Measurements from ENCODE around the gene BICRA.

BICRA gene

DNA sequence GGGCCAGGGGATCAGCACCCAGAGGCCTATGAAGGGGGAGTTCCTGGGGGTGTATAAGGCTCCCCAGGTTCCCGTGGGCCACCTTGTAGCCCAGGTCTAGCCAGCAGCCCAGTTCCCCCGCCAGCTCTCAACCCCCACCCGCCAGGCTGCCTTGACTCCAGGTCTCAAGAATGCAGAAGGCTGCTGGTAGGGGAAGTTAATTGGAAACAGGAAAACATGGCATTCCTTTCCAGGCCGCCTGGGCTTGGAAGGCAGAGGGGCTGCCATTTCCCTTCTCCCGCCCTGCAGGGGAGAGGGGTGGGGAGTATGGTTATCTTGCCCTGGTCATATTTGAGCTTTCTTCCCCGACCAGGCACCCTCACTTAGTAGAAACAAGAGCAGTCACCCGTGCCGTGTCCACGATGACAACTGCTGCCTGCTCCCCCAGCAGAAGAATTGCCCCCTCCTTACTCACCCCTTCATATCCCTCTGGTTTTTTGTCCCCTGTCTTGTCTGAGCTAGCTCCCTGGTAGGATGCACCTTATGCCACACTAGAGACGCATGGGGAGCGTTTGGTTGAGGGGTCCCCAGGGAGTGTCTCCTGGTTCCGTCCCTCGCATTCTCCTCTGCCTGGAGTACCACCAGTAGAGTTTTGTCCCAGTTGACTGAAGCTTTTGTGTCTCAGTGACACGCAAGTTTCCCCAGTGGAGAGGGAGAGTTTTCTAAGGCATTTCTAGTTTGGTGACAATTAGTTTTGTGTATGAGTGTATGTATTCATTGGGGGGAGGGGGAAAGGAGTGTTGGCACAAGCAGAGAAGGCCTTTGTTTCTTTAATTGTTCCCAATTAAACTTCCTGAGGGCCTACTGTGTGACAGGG, 4.5 kb downstream of the BICRA start:
- TF ChIP-seq OSR1 (CRISPR knock-in tag; IDR thresholded peaks at IDR 0.05) (no peak), RARB (CRISPR knock-in tag; IDR thresholded peaks at IDR 0.05) (no peak), GLIS3 (CRISPR knock-in tag; IDR thresholded peaks at IDR 0.05) (no peak), TCF4 (CRISPR knock-in tag; IDR thresholded peaks at IDR 0.05; ENCODE audit: borderline replicate concordance) (no peak), CSRNP3 (CRISPR knock-in tag; IDR thresholded peaks at IDR 0.05) (no peak), ZFP30 (CRISPR knock-in tag; IDR thresholded peaks at IDR 0.05) (peak; percentile 88), ISL1 (CRISPR knock-in tag; IDR thresholded peaks at IDR 0.05) (0 out of 2 replicates have a peak, but pooled peaks have one; percentile 9)
- TF ChIP-seq, protein P1, sequence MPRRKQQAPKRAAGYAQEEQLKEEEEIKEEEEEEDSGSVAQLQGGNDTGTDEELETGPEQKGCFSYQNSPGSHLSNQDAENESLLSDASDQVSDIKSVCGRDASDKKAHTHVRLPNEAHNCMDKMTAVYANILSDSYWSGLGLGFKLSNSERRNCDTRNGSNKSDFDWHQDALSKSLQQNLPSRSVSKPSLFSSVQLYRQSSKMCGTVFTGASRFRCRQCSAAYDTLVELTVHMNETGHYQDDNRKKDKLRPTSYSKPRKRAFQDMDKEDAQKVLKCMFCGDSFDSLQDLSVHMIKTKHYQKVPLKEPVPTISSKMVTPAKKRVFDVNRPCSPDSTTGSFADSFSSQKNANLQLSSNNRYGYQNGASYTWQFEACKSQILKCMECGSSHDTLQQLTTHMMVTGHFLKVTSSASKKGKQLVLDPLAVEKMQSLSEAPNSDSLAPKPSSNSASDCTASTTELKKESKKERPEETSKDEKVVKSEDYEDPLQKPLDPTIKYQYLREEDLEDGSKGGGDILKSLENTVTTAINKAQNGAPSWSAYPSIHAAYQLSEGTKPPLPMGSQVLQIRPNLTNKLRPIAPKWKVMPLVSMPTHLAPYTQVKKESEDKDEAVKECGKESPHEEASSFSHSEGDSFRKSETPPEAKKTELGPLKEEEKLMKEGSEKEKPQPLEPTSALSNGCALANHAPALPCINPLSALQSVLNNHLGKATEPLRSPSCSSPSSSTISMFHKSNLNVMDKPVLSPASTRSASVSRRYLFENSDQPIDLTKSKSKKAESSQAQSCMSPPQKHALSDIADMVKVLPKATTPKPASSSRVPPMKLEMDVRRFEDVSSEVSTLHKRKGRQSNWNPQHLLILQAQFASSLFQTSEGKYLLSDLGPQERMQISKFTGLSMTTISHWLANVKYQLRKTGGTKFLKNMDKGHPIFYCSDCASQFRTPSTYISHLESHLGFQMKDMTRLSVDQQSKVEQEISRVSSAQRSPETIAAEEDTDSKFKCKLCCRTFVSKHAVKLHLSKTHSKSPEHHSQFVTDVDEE (CRISPR knock-in tag; IDR thresholded peaks at IDR 0.05): no peak

GRCh38 chr19:47614021-47614295, 5.0 kb downstream of the BICRA start:
- no peak for TF ChIP-seq TCF4 (CRISPR knock-in tag; IDR thresholded peaks at IDR 0.05; ENCODE audit: borderline replicate concordance)
- no peak for TF ChIP-seq ESRRG (CRISPR knock-in tag; IDR thresholded peaks at IDR 0.05)
- TF ChIP-seq ARNTL (CRISPR knock-in tag; IDR thresholded peaks at IDR 0.05; ENCODE audit: borderline replicate concordance, low read depth): no peak
- no peak for TF ChIP-seq ZNF70 (CRISPR knock-in tag; IDR thresholded peaks at IDR 0.05)
- no peak for ATAC-seq

More for the DNA sequence above, 4.5 kb downstream of the BICRA start:
- ATAC-seq: peak; percentile 79

DNA sequence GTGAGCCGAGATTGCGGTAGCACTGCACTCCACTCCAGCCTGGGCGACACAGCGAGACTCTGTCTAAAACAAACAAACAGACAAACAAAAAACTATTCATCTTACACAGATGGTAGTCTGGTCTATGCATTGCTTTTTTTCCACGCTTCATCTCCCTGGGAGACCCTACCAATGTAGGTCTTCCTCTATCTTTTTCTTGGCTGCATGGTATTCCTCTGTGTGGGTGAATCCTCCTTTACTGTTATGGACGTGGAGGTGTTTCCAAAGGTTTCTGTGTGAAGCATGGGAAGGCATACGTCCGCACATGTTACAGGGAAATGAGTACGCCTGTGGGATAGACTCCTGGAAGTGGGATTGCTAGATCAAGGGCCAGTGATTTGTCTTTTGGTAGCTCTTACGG, 5.6 kb downstream of the BICRA start:
- TF ChIP-seq ARNTL (CRISPR knock-in tag; IDR thresholded peaks at IDR 0.05; ENCODE audit: borderline replicate concordance, low read depth) (no peak), CSDC2 (CRISPR knock-in tag; IDR thresholded peaks at IDR 0.05) (no peak), TOX (CRISPR knock-in tag; IDR thresholded peaks at IDR 0.05; ENCODE audit: borderline replicate concordance) (no peak), ZFP30 (CRISPR knock-in tag; IDR thresholded peaks at IDR 0.05) (no peak), ZNF8 (CRISPR knock-in tag; IDR thresholded peaks at IDR 0.05) (no peak), OSR1 (CRISPR knock-in tag; IDR thresholded peaks at IDR 0.05) (no peak), TCF4 (CRISPR knock-in tag; IDR thresholded peaks at IDR 0.05; ENCODE audit: borderline replicate concordance) (no peak), ZFP3 (CRISPR knock-in tag; IDR thresholded peaks at IDR 0.05) (no peak)
- TF ChIP-seq, protein P1 (CRISPR knock-in tag; IDR thresholded peaks at IDR 0.05): no peak
- no peak for ATAC-seq

- ATAC-seq: no peak
- TF ChIP-seq RARB (CRISPR knock-in tag; IDR thresholded peaks at IDR 0.05): no peak
- no peak for TF ChIP-seq TOX (CRISPR knock-in tag; IDR thresholded peaks at IDR 0.05; ENCODE audit: borderline replicate concordance)
- TF ChIP-seq, protein P2, sequence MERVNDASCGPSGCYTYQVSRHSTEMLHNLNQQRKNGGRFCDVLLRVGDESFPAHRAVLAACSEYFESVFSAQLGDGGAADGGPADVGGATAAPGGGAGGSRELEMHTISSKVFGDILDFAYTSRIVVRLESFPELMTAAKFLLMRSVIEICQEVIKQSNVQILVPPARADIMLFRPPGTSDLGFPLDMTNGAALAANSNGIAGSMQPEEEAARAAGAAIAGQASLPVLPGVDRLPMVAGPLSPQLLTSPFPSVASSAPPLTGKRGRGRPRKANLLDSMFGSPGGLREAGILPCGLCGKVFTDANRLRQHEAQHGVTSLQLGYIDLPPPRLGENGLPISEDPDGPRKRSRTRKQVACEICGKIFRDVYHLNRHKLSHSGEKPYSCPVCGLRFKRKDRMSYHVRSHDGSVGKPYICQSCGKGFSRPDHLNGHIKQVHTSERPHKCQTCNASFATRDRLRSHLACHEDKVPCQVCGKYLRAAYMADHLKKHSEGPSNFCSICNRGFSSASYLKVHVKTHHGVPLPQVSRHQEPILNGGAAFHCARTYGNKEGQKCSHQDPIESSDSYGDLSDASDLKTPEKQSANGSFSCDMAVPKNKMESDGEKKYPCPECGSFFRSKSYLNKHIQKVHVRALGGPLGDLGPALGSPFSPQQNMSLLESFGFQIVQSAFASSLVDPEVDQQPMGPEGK (CRISPR knock-in tag; IDR thresholded peaks at IDR 0.05; ENCODE audit: borderline replicate concordance): no peak
- TF ChIP-seq PPARA (CRISPR knock-in tag; IDR thresholded peaks at IDR 0.05; ENCODE audit: borderline replicate concordance): no peak
- TF ChIP-seq, protein P3, sequence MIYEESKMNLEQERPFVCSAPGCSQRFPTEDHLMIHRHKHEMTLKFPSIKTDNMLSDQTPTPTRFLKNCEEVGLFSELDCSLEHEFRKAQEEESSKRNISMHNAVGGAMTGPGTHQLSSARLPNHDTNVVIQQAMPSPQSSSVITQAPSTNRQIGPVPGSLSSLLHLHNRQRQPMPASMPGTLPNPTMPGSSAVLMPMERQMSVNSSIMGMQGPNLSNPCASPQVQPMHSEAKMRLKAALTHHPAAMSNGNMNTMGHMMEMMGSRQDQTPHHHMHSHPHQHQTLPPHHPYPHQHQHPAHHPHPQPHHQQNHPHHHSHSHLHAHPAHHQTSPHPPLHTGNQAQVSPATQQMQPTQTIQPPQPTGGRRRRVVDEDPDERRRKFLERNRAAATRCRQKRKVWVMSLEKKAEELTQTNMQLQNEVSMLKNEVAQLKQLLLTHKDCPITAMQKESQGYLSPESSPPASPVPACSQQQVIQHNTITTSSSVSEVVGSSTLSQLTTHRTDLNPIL (CRISPR knock-in tag; IDR thresholded peaks at IDR 0.05; ENCODE audit: low read depth): no peak
- no peak for TF ChIP-seq ISL1 (CRISPR knock-in tag; IDR thresholded peaks at IDR 0.05)
- TF ChIP-seq ZNF70 (CRISPR knock-in tag; IDR thresholded peaks at IDR 0.05): no peak
- no peak for TF ChIP-seq ARNTL (CRISPR knock-in tag; IDR thresholded peaks at IDR 0.05; ENCODE audit: borderline replicate concordance, low read depth)
- no peak for TF ChIP-seq SNAI2 (CRISPR knock-in tag; IDR thresholded peaks at IDR 0.05)
- no peak for TF ChIP-seq ZC3H10 (CRISPR knock-in tag; IDR thresholded peaks at IDR 0.05)
- no peak for TF ChIP-seq CSDC2 (CRISPR knock-in tag; IDR thresholded peaks at IDR 0.05)
- TF ChIP-seq, protein P1 (CRISPR knock-in tag; IDR thresholded peaks at IDR 0.05): no peak
- no peak for TF ChIP-seq GLIS3 (CRISPR knock-in tag; IDR thresholded peaks at IDR 0.05)
- TF ChIP-seq ZNF565 (CRISPR knock-in tag; conservative IDR thresholded peaks at IDR 0.05; ENCODE audit: low read depth): no peak
- TF ChIP-seq OSR1 (CRISPR knock-in tag; IDR thresholded peaks at IDR 0.05): no peak
- TF ChIP-seq ZFP3 (CRISPR knock-in tag; IDR thresholded peaks at IDR 0.05): no peak
Observed at GRCh38 chr19:47615230-47615629, 6.3 kb downstream of the BICRA start.

Measured in SK-N-SH treated with all-trans-retinoic acid at 6 μM for 48 hours (cell line).